BLaER1 (cell line): Measurements from ENCODE around the gene RPS6KA2.

Source experiments
- H3K27ac ChIP-seq: shearing (Covaris generic); formaldehyde crosslinking; 2 replicates; pipeline ENCODE4 v1.8.1; 2022
- H3K27me3 ChIP-seq: shearing (Covaris generic); formaldehyde crosslinking; 2 replicates; pipeline ENCODE4 v1.8.1; 2022
- H3K36me3 ChIP-seq: shearing (Covaris generic); formaldehyde crosslinking; 2 replicates; pipeline ENCODE4 v1.8.1; 2022
- H3K4me1 ChIP-seq: shearing (Covaris generic); formaldehyde crosslinking; 2 replicates; pipeline ENCODE4 v1.8.1; 2022
- H3K4me2 ChIP-seq: shearing (Covaris generic); formaldehyde crosslinking; 2 replicates; pipeline ENCODE4 v1.8.1; 2022
- H3K4me3 ChIP-seq: shearing (Covaris generic); formaldehyde crosslinking; 2 replicates; pipeline ENCODE4 v1.8.1; 2022
- H3K9ac ChIP-seq: shearing (Covaris generic); formaldehyde crosslinking; 2 replicates; pipeline ENCODE4 v1.8.1; 2022
- H3K9me3 ChIP-seq: shearing (Covaris generic); formaldehyde crosslinking; 2 replicates; pipeline ENCODE4 v1.8.1; 2022
- H4K20me1 ChIP-seq: shearing (Covaris generic); formaldehyde crosslinking; 2 replicates; pipeline ENCODE4 v1.8.1; 2022
- Cebpa-rat ChIP-seq: shearing (Covaris generic); IDR thresholded peaks from 2 replicates; pipeline ENCODE4 v1.8.1; 2022

The RPS6KA2 gene

DNA sequence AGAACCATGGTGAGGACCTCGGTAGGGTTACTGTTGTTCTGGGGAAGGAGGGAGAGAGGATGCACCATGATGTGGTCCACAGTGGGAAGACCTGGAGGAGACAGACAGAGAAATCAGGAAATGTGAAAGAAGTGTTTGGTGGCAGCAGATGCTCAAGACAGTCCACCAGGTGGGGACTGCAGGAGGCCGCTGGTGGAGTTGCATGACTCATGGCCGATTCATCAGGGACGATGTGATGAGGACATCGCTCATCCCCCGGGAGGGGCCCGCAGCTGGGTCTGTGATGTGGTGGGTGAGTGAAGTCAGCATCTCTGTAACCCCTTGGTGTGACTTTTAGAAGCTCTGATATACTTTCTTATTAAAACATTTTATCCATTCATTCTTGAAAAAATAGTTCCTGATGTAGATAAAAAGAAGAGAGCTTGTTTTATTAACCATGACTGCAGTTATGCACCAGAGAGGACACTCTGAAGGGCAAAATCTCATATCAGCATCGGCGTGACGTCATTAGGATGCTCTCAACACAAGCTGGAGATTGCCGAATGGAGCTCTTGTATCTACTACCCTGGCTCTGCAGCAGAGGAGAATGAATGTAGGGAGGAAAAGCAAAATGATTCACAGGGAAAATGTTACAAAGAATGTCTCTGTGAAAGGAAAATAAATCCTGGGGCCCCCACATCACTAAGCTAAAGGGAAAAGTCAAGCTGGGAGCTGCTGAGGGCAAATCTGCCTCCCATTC, 111.8 kb downstream of the RPS6KA2 start:
- H3K36me3 ChIP-seq: no peaks in the 10 kb centered on the region
- no peak overlapping the region for H3K9ac ChIP-seq
- no peaks in the 10 kb centered on the region for H4K20me1 ChIP-seq
- H3K4me2 ChIP-seq: peak overlapping the region; percentile 51
- H3K9me3 ChIP-seq: peaks cover 18% of the 10 kb centered on the region
- peaks cover 34% of the 10 kb centered on the region for H3K4me1 ChIP-seq
- H3K27ac ChIP-seq: no peak overlapping the region
- no peaks in the 10 kb centered on the region for H3K27me3 ChIP-seq
- H3K4me3 ChIP-seq: no peak overlapping the region
- peak; percentile 72 for TF ChIP-seq Cebpa-rat

DNA sequence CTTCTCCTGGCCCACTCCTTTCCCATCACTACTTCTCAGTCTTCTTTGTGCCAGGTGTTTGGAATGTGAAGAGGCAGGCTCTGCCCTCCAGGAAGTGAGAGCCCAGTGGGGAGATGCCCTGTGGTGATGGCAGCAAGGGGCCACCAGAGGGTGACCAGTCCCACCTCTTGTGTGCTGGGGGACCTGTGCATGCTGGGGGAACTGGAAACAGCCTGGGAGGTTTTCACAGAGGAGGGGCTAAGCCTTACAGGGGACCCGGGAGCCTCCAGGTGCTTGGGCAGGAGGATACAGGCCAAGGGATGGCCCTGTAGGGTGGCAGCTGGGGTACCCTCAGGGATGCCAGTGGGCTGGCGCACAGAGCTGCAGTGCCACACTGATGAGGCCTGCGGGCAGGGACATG, 112.9 kb downstream of the RPS6KA2 start:
- no peak for TF ChIP-seq Cebpa-rat
- H3K36me3 ChIP-seq: no peaks in the 10 kb centered on the region
- no peaks in the 10 kb centered on the region for H4K20me1 ChIP-seq
- H3K27me3 ChIP-seq: no peaks in the 10 kb centered on the region
- no peak overlapping the region for H3K4me2 ChIP-seq
- H3K9me3 ChIP-seq: peaks cover 18% of the 10 kb centered on the region
- peaks cover 34% of the 10 kb centered on the region for H3K4me1 ChIP-seq
- H3K27ac ChIP-seq: no peak overlapping the region
- no peak overlapping the region for H3K4me3 ChIP-seq
- no peak overlapping the region for H3K9ac ChIP-seq

DNA sequence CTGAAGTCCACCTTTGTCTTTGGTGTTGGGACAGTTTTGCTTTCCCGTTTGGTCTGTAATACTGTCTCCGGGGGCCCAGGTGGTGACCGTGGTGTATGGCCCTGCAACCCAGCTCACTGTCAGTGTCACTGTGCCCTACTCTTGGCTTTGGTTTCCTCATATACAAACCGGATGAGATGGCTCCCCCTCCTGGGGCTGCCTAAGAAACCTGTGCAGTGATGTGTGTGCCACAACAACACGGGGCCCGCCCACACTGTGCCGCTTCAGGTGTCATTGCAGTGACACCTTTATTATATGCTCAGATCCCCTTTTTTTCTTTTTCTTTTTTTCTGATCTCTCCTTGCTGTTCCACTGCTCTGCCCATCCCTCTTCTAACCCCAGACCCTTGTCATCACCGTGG, 114.5 kb downstream of the RPS6KA2 start:
- Histone ChIP-seq H3K4me3 (no peak overlapping the region), H3K4me2 (peak overlapping the region; percentile 39), H3K4me1 (peaks cover 34% of the 10 kb centered on the region), H3K36me3 (no peaks in the 10 kb centered on the region), H3K27ac (no peak overlapping the region), H3K27me3 (no peaks in the 10 kb centered on the region), H4K20me1 (no peaks in the 10 kb centered on the region), H3K9me3 (peaks cover 5% of the 10 kb centered on the region), H3K9ac (no peak overlapping the region)
- TF ChIP-seq Cebpa-rat: no peak

DNA sequence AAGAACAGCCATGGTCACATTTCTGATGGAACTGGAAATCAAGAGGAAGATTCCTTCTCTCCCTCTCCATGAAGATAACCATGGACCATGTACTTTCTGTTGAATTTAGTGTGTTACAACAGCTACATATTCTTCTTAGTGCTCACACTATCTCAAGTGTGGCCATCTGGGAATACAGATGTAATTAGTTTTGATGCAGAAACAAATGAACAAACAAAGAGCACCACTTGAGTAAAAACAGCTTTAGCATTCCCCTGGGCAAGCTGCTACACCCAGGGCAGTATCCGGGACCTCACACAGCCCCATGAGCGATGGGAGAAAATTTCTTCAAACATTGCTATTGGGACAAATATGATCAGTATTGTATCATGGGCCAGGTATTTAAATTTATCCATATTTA, 115.7 kb downstream of the RPS6KA2 start:
- no peak overlapping the region for H3K4me3 ChIP-seq
- H4K20me1 ChIP-seq: no peaks in the 10 kb centered on the region
- H3K27me3 ChIP-seq: no peaks in the 10 kb centered on the region
- peaks cover 31% of the 10 kb centered on the region for H3K4me1 ChIP-seq
- H3K9me3 ChIP-seq: no peaks in the 10 kb centered on the region
- TF ChIP-seq Cebpa-rat: no peak
- no peak overlapping the region for H3K27ac ChIP-seq
- H3K4me2 ChIP-seq: no peak overlapping the region
- H3K36me3 ChIP-seq: no peaks in the 10 kb centered on the region
- no peak overlapping the region for H3K9ac ChIP-seq

DNA sequence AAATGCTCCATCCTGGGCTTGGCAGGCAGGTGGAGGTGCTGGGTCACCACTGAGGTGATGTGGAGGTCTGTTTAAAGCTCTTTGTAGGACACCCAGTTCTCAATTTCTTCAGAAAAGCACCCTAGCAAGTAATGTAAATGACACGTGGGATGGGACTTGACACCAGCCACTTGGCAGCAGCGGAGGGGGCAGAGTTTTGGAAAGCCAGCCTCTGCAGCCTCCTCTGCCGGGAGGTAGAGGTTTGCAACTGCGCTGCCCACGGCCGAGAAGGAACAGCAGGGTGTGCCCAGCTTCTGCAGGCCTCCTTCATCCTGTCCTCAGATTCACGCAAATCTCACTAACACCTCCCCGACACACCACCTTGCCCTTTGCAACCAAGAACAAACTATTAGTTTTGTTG, 117.9 kb downstream of the RPS6KA2 start:
- H3K27ac ChIP-seq: no peak overlapping the region
- no peaks in the 10 kb centered on the region for H3K9me3 ChIP-seq
- no peak overlapping the region for H3K4me3 ChIP-seq
- H3K4me1 ChIP-seq: peaks cover 10% of the 10 kb centered on the region
- no peaks in the 10 kb centered on the region for H4K20me1 ChIP-seq
- no peaks in the 10 kb centered on the region for H3K36me3 ChIP-seq
- H3K9ac ChIP-seq: no peak overlapping the region
- no peaks in the 10 kb centered on the region for H3K27me3 ChIP-seq
- no peak for TF ChIP-seq Cebpa-rat
- no peak overlapping the region for H3K4me2 ChIP-seq

DNA sequence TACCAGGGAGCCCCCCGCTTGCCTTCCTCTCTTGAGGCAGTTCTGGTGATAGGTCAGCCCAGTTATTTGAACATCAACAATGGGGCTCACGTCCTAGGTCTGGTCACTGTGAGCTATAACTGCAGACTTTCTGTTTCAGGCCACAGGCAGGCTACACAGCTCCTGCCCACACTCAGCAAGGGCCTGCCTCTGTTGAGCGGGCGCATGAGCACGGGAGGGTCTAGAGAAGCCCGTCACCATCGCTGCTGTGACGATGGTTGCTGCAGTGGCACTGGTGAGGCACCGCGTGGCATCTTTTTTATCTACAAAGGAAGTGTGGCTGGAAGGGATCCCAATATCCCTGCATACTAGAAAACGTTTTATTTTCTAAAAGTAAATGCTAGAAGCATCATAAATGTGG, 118.3 kb downstream of the RPS6KA2 start:
- Histone ChIP-seq H3K27ac (no peak overlapping the region), H3K4me2 (no peak overlapping the region), H3K27me3 (no peaks in the 10 kb centered on the region), H3K9me3 (no peaks in the 10 kb centered on the region), H3K4me1 (peaks cover 10% of the 10 kb centered on the region), H3K36me3 (no peaks in the 10 kb centered on the region), H4K20me1 (no peaks in the 10 kb centered on the region), H3K4me3 (no peak overlapping the region), H3K9ac (no peak overlapping the region)
- no peak for TF ChIP-seq Cebpa-rat

DNA sequence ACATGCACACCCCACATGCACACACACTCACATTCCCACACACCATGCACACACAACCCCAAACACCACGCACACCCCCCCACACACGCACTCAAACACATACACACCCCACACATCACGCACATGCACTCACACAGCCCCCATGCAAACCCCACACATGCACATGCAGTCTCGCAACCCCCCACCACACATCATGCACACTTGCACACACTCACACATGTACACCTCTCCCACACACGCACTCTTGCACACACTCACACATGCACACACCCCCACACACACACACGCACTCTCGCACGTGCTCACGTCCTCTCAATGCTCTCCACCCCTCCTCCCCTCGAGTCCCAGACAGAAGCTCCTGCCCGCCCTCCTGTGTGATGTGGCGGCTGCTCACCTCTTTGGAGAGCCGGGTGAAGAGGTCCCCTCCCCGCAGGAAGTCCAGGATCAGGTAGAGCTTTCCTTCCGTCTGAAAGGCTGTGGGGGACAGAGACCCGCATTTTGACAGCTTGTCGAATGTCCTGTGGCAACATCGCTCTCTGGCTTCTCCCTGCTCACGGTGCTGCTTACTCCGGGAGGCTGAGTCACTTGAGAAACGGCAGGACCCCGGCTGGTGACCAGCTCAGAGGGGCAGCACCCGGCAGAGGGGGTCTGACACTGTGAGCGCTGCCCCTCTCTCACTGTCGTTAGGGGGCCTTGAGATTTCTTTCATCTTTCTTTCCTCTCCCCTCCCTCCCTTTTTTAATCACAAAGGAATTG, 119.1 kb downstream of the RPS6KA2 start:
- H3K27me3 ChIP-seq: no peaks in the 10 kb centered on the region
- H3K4me3 ChIP-seq: no peak overlapping the region
- no peaks in the 10 kb centered on the region for H3K9me3 ChIP-seq
- TF ChIP-seq Cebpa-rat: no peak
- H3K36me3 ChIP-seq: no peaks in the 10 kb centered on the region
- no peak overlapping the region for H3K9ac ChIP-seq
- peaks cover 8% of the 10 kb centered on the region for H3K4me1 ChIP-seq
- H3K27ac ChIP-seq: no peak overlapping the region
- no peak overlapping the region for H3K4me2 ChIP-seq
- H4K20me1 ChIP-seq: no peaks in the 10 kb centered on the region

DNA sequence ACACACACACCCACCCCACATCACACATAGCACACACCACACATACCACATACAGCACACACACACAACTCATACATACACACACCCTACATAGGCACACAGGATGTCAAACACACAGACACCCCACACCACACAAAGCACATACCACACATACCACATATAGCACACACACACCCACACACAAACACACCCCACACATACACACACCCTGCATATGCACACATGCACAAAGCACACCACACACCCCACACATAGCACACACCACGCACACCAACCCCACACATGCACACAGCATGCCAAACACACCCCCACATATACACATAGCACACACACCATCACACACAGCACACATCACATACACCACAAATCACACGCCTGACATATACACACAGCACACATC, 119.7 kb downstream of the RPS6KA2 start:
- H3K4me1 ChIP-seq: peaks cover 2% of the 10 kb centered on the region
- H3K36me3 ChIP-seq: no peaks in the 10 kb centered on the region
- H3K4me3 ChIP-seq: no peak overlapping the region
- no peaks in the 10 kb centered on the region for H3K9me3 ChIP-seq
- no peak for TF ChIP-seq Cebpa-rat
- H3K9ac ChIP-seq: no peak overlapping the region
- no peaks in the 10 kb centered on the region for H3K27me3 ChIP-seq
- no peaks in the 10 kb centered on the region for H4K20me1 ChIP-seq
- no peak overlapping the region for H3K27ac ChIP-seq
- no peak overlapping the region for H3K4me2 ChIP-seq

DNA sequence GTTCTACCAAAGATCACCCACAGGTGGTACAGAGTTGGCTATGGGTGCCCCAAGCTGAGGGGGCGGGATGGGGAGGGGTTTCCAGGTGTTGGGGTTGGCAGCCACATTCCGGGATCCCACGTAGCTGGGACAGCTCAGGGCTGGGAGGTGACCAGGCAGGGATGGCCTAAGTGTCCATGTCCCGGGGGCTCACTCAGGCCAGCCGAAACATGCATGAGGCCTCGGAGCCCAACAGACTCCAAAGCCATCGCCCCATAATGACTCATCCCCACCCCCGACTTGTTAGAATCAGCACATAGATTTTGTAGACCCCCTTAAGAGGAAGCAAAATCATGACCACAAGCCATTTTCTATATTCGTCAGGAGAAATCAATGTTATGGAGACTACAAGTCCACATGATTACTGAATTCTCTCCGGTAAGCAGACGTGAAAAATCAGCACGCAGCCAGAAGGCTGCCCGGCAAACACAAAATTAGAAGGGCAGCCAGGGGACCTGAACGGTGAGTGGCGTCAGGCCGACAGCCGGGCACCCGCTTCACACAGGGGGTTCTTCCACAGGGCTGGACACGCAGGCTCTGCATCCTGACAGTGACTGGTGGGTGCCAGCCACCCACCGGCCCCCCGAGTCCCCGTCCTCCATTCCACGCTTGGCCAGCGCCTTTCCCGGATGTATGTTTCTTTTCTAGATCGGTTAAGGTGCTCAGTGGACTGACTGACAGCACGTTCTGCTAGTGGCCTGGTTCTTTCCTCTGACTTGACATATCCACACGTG, 121.7 kb downstream of the RPS6KA2 start:
- Histone ChIP-seq H3K27ac (no peak overlapping the region), H3K4me3 (no peak overlapping the region), H3K36me3 (no peaks in the 10 kb centered on the region), H3K27me3 (no peaks in the 10 kb centered on the region), H3K4me1 (no peaks in the 10 kb centered on the region), H4K20me1 (no peaks in the 10 kb centered on the region), H3K9me3 (no peaks in the 10 kb centered on the region), H3K4me2 (no peak overlapping the region), H3K9ac (no peak overlapping the region)
- TF ChIP-seq Cebpa-rat: no peak

DNA sequence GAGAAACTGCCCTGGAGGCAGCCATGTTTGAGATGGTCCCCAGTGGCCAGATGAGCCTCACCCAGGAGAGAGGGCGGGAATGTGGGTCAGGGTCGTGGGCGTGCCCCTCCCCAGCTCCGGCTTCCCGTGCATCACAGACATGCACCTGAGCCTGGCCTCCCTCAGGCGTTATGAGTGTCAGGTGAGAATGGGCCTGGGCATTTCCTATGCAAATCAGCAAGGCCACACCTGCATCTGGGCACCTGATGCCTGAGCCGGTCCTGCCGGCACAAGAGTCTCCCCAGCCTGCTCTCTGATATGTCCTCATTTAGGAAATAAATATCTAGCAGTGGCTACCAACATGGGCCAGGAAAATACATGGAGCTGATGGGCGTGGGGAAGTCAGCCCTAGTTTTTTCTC, 123.0 kb downstream of the RPS6KA2 start:
- TF ChIP-seq Cebpa-rat: no peak
- no peaks in the 10 kb centered on the region for H3K9me3 ChIP-seq
- H4K20me1 ChIP-seq: no peaks in the 10 kb centered on the region
- H3K36me3 ChIP-seq: no peaks in the 10 kb centered on the region; the same call in 1 of the 2 replicates
- H3K27ac ChIP-seq: no peak overlapping the region
- H3K27me3 ChIP-seq: no peaks in the 10 kb centered on the region
- H3K4me3 ChIP-seq: no peak overlapping the region
- H3K9ac ChIP-seq: no peak overlapping the region
- H3K4me1 ChIP-seq: no peaks in the 10 kb centered on the region
- H3K4me2 ChIP-seq: no peak overlapping the region
